ENCODE measurements around the gene RPS14.

GRCh38 chr5:150497274-150497988 is 47.9 kb upstream of the RPS14 start:
- TF ChIP-seq, protein P1, sequence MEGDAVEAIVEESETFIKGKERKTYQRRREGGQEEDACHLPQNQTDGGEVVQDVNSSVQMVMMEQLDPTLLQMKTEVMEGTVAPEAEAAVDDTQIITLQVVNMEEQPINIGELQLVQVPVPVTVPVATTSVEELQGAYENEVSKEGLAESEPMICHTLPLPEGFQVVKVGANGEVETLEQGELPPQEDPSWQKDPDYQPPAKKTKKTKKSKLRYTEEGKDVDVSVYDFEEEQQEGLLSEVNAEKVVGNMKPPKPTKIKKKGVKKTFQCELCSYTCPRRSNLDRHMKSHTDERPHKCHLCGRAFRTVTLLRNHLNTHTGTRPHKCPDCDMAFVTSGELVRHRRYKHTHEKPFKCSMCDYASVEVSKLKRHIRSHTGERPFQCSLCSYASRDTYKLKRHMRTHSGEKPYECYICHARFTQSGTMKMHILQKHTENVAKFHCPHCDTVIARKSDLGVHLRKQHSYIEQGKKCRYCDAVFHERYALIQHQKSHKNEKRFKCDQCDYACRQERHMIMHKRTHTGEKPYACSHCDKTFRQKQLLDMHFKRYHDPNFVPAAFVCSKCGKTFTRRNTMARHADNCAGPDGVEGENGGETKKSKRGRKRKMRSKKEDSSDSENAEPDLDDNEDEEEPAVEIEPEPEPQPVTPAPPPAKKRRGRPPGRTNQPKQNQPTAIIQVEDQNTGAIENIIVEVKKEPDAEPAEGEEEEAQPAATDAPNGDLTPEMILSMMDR (IDR thresholded peaks at IDR 0.05) = no peak; the same call in 1 of the 2 replicates
- TF ChIP-seq EZH2phosphoT487 (IDR thresholded peaks at IDR 0.05; ENCODE audit: borderline replicate concordance, low read depth) = no peak
- peak; percentile 53; the same call in 1 of the 2 replicates for TF ChIP-seq POLR2AphosphoS5 (IDR thresholded peaks at IDR 0.05; ENCODE audit: low read depth, low read length)
- TF ChIP-seq MAX (IDR thresholded peaks at IDR 0.05; ENCODE audit: low read depth) = peak; percentile 64
- TF ChIP-seq MXI1 (IDR thresholded peaks at IDR 0.05; ENCODE audit: low read depth, low read length) = no peak
- TF ChIP-seq SMC3 (IDR thresholded peaks at IDR 0.05; ENCODE audit: low read depth, low read length) = no peak
- TF ChIP-seq MEF2A (IDR thresholded peaks at IDR 0.05; ENCODE audit: borderline replicate concordance, low read depth) = no peak
- TF ChIP-seq REST (IDR thresholded peaks at IDR 0.05; ENCODE audit: low read depth, low read length) = no peak
- no peak for TF ChIP-seq RAD21 (IDR thresholded peaks at IDR 0.05; ENCODE audit: low read length)

Data from SK-N-SH (cell line).